Breast epithelium (tissue), 3 donors: Measurements from ENCODE around the gene ATRN.

Source experiments
- POLR2A ChIP-seq: fragments of 450-650 bp; IDR thresholded peaks from one replicate; pipeline ENCODE4 v1.6.1; 2016; ENCODE audit warnings: antibody characterized with exemption, mild to moderate bottlenecking, moderate library complexity
- POLR2AphosphoS5 ChIP-seq, 3 donors: sonication (generic); formaldehyde crosslinking; IDR thresholded peaks; one replicate each; pipeline ENCODE4 v1.6.1; 2017; ENCODE audit warnings: antibody characterized with exemption in 3 of 3
- TF ChIP-seq, protein P1 (sequence below), 3 donors: fragments of 450-650 bp; IDR thresholded peaks; one replicate each; pipeline ENCODE4 v1.5.1; 2016 to 2017; ENCODE audit warnings: antibody characterized with exemption in 3 of 3, mild to moderate bottlenecking in 3 of 3, moderate library complexity in 3 of 3

DNA sequence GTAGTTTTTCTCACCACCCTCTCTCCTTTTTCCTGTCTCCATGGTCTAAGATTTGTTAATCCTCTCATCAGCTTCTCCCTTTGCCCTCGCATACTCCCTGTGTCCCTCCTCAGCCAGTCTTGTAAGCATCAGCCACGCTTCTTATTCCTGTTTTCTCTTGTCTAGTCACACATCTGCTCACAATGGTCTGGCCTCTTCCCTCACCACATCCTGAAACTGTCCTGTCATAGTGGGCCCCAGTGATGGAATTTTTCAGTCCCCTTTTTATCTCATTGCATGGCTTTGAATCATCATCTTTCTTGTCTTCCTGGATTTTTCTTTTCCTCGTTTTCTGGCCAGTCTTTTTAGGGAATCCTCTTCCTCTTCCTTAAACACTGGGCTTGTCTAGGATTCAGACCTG is 135.2 kb downstream of the ATRN start:
- TF ChIP-seq, protein P1, sequence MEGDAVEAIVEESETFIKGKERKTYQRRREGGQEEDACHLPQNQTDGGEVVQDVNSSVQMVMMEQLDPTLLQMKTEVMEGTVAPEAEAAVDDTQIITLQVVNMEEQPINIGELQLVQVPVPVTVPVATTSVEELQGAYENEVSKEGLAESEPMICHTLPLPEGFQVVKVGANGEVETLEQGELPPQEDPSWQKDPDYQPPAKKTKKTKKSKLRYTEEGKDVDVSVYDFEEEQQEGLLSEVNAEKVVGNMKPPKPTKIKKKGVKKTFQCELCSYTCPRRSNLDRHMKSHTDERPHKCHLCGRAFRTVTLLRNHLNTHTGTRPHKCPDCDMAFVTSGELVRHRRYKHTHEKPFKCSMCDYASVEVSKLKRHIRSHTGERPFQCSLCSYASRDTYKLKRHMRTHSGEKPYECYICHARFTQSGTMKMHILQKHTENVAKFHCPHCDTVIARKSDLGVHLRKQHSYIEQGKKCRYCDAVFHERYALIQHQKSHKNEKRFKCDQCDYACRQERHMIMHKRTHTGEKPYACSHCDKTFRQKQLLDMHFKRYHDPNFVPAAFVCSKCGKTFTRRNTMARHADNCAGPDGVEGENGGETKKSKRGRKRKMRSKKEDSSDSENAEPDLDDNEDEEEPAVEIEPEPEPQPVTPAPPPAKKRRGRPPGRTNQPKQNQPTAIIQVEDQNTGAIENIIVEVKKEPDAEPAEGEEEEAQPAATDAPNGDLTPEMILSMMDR (IDR thresholded peaks at IDR 0.05), result no peak
- TF ChIP-seq POLR2AphosphoS5 (IDR thresholded peaks at IDR 0.05), result no peak
- no peak for TF ChIP-seq POLR2A
